H1 (cell line): ENCODE data around the gene RNASEL. TPM values are rescaled to one million over a fixed set of nuclear protein-coding genes. Genes with fewer than 3 reads are reported as not detected.

Experiments
- CTCF ChIA-PET: fragments of 300-600 bp; sonication (Branson Sonifier 250); formaldehyde crosslinking; loops from one replicate; lab custom pipeline; 2021; ENCODE audit not compliant: partially characterized antibody; lab: Charles Lee
- POLR2A ChIA-PET: fragments of 300-600 bp; sonication (Branson Sonifier 250); formaldehyde crosslinking; loops from one replicate; lab custom pipeline; 2021; ENCODE audit warnings: inconsistent platforms; ENCODE audit not compliant: partially characterized antibody; lab: Charles Lee
- DNase-seq, 2 experiments: peaks; one replicate each; pipeline versions ENCODE4 v3.0.0 to v3.0.0-alpha.2; 2010 to 2022; ENCODE audit warnings: low spot score in 2 of 2, low read depth in 1 of 2, mixed read lengths in 1 of 2
- FAIRE-seq: peaks from 2 replicates; lab custom pipeline; 2011; peaks lifted over from hg19 to GRCh38; lab: Jason Lieb, UNC
- H2AFZ ChIP-seq: 2 replicates; pipeline ENCODE4 v1.8.1; 2012; ENCODE audit warnings: low read length, inconsistent platforms
- H2AK5ac ChIP-seq: 2 replicates; pipeline ENCODE4 v1.6.1; 2013; ENCODE audit warnings: low read depth, low read length
- H2BK120ac ChIP-seq: replicated peaks from 2 replicates; pipeline ENCODE3; 2013; ENCODE audit warnings: low read depth, low read length, inconsistent platforms
- H2BK12ac ChIP-seq: 2 replicates; pipeline ENCODE4 v1.6.1; 2013; ENCODE audit warnings: low read depth, low read length
- H2BK15ac ChIP-seq: 2 replicates; pipeline ENCODE4 v1.6.1; 2013; ENCODE audit warnings: low read length
- H2BK20ac ChIP-seq: 2 replicates; pipeline ENCODE4 v1.6.1; 2013; ENCODE audit warnings: low read length
- H2BK5ac ChIP-seq: 2 replicates; pipeline ENCODE4 v1.6.1; 2013; ENCODE audit warnings: low read depth, low read length
- H3K14ac ChIP-seq: 2 replicates; pipeline ENCODE4 v1.6.1; 2013; ENCODE audit warnings: inconsistent platforms; ENCODE audit not compliant: insufficient read length
- H3K18ac ChIP-seq: 2 replicates; pipeline ENCODE4 v1.6.1; 2013; ENCODE audit warnings: low read length; ENCODE audit errors: extremely low read depth
- H3K23ac ChIP-seq: 2 replicates; pipeline ENCODE4 v1.6.1; 2013; ENCODE audit warnings: inconsistent platforms; ENCODE audit not compliant: insufficient read length
- H3K23me2 ChIP-seq: 2 replicates; pipeline ENCODE4 v1.6.1; 2013; ENCODE audit warnings: low read depth, low read length
- H3K27ac ChIP-seq: 2 replicates; pipeline ENCODE4 v1.6.1; 2011; ENCODE audit warnings: low read depth, low read length, inconsistent platforms
- H3K27me3 ChIP-seq, 4 experiments: replicated peaks in 1 of 4; 1 replicate in 1 of 4; 2 replicates in 3 of 4; pipeline versions ENCODE4 v1.6.1 to v1.8.1; 2011 to 2013; ENCODE audit warnings: low read length in 3 of 4, mild to moderate bottlenecking in 3 of 4, inconsistent platforms in 2 of 4, mixed read lengths in 2 of 4, moderate library complexity in 1 of 4; ENCODE audit not compliant: control insufficient read depth in 3 of 4, insufficient read depth in 3 of 4; ENCODE audit errors: extremely low read depth in 1 of 4
- H3K36me3 ChIP-seq, 4 experiments: 2 replicates each; pipeline versions ENCODE4 v1.6.1 to v1.8.1; 2011 to 2013; ENCODE audit warnings: mild to moderate bottlenecking in 4 of 4, low read length in 3 of 4, moderate library complexity in 2 of 4, control low read depth in 1 of 4, inconsistent platforms in 1 of 4; ENCODE audit not compliant: insufficient read depth in 4 of 4, control insufficient read depth in 2 of 4
- H3K4ac ChIP-seq: replicated peaks from 2 replicates; pipeline ENCODE3; 2013; ENCODE audit warnings: low read length, low read depth, mixed read lengths, inconsistent platforms; ENCODE audit not compliant: insufficient read length
- H3K4me1 ChIP-seq, 4 experiments: replicated peaks in 1 of 4; 1 replicate in 1 of 4; 2 replicates in 3 of 4; pipeline versions ENCODE4 v1.6.1 to v1.8.1; 2011 to 2013; ENCODE audit warnings: low read length in 3 of 4, inconsistent platforms in 2 of 4, mixed read lengths in 1 of 4; ENCODE audit not compliant: insufficient read depth in 4 of 4, control insufficient read depth in 3 of 4
- H3K4me2 ChIP-seq, 2 experiments: 2 replicates each; pipeline versions ENCODE4 v1.6.1 to v1.8.1; 2011 to 2013; ENCODE audit warnings: low read depth in 2 of 2, low read length in 2 of 2, control low read depth in 1 of 2, inconsistent platforms in 1 of 2, mild to moderate bottlenecking in 1 of 2; ENCODE audit not compliant: insufficient read depth in 1 of 2
- H3K4me3 ChIP-seq, 4 experiments: fragments of 200-600, 300-600 bp in 1 of 4; sonication (generic), shearing (Covaris generic), sonication (Bioruptor Twin) in 1 of 4; 2 replicates each; pipeline versions ENCODE4 v1.5.1 to v1.8.1; 2011 to 2016; ENCODE audit warnings: low read length in 4 of 4, low read depth in 3 of 4, control low read depth in 2 of 4, inconsistent platforms in 2 of 4, mild to moderate bottlenecking in 2 of 4, mixed read lengths in 1 of 4, moderate library complexity in 1 of 4; ENCODE audit not compliant: insufficient read depth in 2 of 4; ENCODE audit errors: extremely low read depth in 1 of 4
- H3K56ac ChIP-seq: replicated peaks from 2 replicates; pipeline ENCODE3; 2013; ENCODE audit warnings: low read depth, mild to moderate bottlenecking, mixed read lengths, low read length, inconsistent platforms; ENCODE audit not compliant: insufficient read length
- H3K79me1 ChIP-seq: 2 replicates; pipeline ENCODE4 v1.6.1; 2013; ENCODE audit warnings: low read depth, low read length, control low read depth
- H3K79me2 ChIP-seq, 2 experiments: 2 replicates each; pipeline versions ENCODE4 v1.6.1 to v1.8.1; 2012 to 2013; ENCODE audit warnings: low read length in 2 of 2, mild to moderate bottlenecking in 2 of 2, inconsistent platforms in 1 of 2; ENCODE audit not compliant: insufficient read depth in 2 of 2, control insufficient read depth in 1 of 2
- H3K9ac ChIP-seq, 4 experiments: replicated peaks in 1 of 4; 1 replicate in 1 of 4; 2 replicates in 3 of 4; pipeline versions ENCODE4 v1.6.1 to v1.8.1; 2011 to 2013; ENCODE audit warnings: low read depth in 3 of 4, low read length in 3 of 4, control low read depth in 2 of 4, mild to moderate bottlenecking in 2 of 4, moderate library complexity in 2 of 4, inconsistent platforms in 1 of 4; ENCODE audit errors: extremely low read depth in 1 of 4
- H3K9me3 ChIP-seq, 2 experiments: 2 replicates each; pipeline versions ENCODE4 v1.6.1 to v1.8.1; 2012 to 2013; ENCODE audit warnings: mild to moderate bottlenecking in 2 of 2, moderate library complexity in 2 of 2, control low read depth in 1 of 2, inconsistent platforms in 1 of 2, low read depth in 1 of 2, low read length in 1 of 2, mixed read lengths in 1 of 2; ENCODE audit not compliant: insufficient read depth in 2 of 2
- H4K20me1 ChIP-seq, 2 experiments: replicated peaks in 1 of 2; 2 replicates each; pipeline versions ENCODE3 to v1.8.1; 2011 to 2013; ENCODE audit warnings: inconsistent platforms in 2 of 2, low read length in 2 of 2, mild to moderate bottlenecking in 1 of 2; ENCODE audit not compliant: insufficient read depth in 2 of 2, control insufficient read depth in 1 of 2
- H4K5ac ChIP-seq: 2 replicates; pipeline ENCODE4 v1.6.1; 2013; ENCODE audit warnings: low read length, low read depth, mixed read lengths, inconsistent platforms; ENCODE audit not compliant: insufficient read length
- H4K8ac ChIP-seq: 2 replicates; pipeline ENCODE4 v1.8.0; 2013; ENCODE audit warnings: mild to moderate bottlenecking, moderate library complexity, low read length, inconsistent platforms; ENCODE audit not compliant: insufficient read depth; ENCODE audit errors: extremely low read depth
- H4K91ac ChIP-seq: replicated peaks from 2 replicates; pipeline ENCODE3; 2013; ENCODE audit warnings: low read length, mixed read lengths, inconsistent platforms; ENCODE audit not compliant: insufficient read length
- CREB1 ChIP-seq: IDR thresholded peaks from 2 replicates; pipeline ENCODE4 v1.6.1; 2012; ENCODE audit warnings: inconsistent platforms
- FOSL1 ChIP-seq: IDR thresholded peaks from 2 replicates; pipeline ENCODE4 v1.6.1; 2011; ENCODE audit warnings: mild to moderate bottlenecking, low read depth, low read length, moderate library complexity; ENCODE audit not compliant: insufficient read depth
- HDAC2 ChIP-seq, 2 experiments: fragments of 300-600 bp in 1 of 2; sonication (generic) in 1 of 2; IDR thresholded peaks; 2 replicates each; pipeline ENCODE4 v1.6.1; 2011 to 2012; ENCODE audit warnings: low read depth in 2 of 2, low read length in 2 of 2, mild to moderate bottlenecking in 2 of 2, moderate library complexity in 2 of 2, borderline replicate concordance in 1 of 2, inconsistent platforms in 1 of 2
- KDM4A ChIP-seq: IDR thresholded peaks from one replicate; pipeline ENCODE4 v1.7.1; 2012; ENCODE audit warnings: low read depth, mild to moderate bottlenecking, moderate library complexity, low read length, inconsistent platforms; ENCODE audit not compliant: severe bottlenecking
- RNF2 ChIP-seq: fragments of 200-900, 300-1000 bp; sonication (generic); IDR thresholded peaks from 2 replicates; pipeline ENCODE4 v1.7.1; 2016; ENCODE audit warnings: borderline replicate concordance, low read depth, mild to moderate bottlenecking, antibody characterized with exemption, low read length; ENCODE audit not compliant: poor library complexity, severe bottlenecking; ENCODE audit errors: missing control alignments
- RXRA ChIP-seq: IDR thresholded peaks from 2 replicates; pipeline ENCODE4 v1.6.1; 2011; ENCODE audit warnings: low read depth, mild to moderate bottlenecking, low read length, moderate library complexity; ENCODE audit not compliant: insufficient read depth
- TAF7 ChIP-seq: optimal IDR thresholded peaks from 2 replicates; pipeline ENCODE3; 2011; ENCODE audit warnings: low read depth, mild to moderate bottlenecking, inconsistent platforms, low read length, moderate library complexity, borderline replicate concordance
- TCF12 ChIP-seq: IDR thresholded peaks from 2 replicates; pipeline ENCODE4 v1.6.1; 2011; ENCODE audit warnings: low read depth, mild to moderate bottlenecking, low read length
- ZNF274 ChIP-seq: IDR thresholded peaks from 2 replicates; pipeline ENCODE4 v1.7.0; 2012; ENCODE audit warnings: low read length, borderline replicate concordance; ENCODE audit errors: extremely low read depth
- whole genome bisulfite sequencing, 2 experiments: shearing (Covaris generic) in 1 of 2; methylation state at CpG; one replicate each; pipeline versions ENCODE4 v1.1.6 to v1.1.7; 2013 to 2015; ENCODE audit warnings: low lambda C conversion rate in 2 of 2, mixed read lengths in 2 of 2, inconsistent platforms in 1 of 2, low coverage in 1 of 2, missing lambda C conversion rate in 1 of 2; ENCODE audit not compliant: insufficient replicate concordance in 2 of 2, insufficient coverage in 1 of 2, insufficient read length in 1 of 2; ENCODE audit errors: extremely low coverage in 1 of 2, missing lambda C conversion rate in 1 of 2; 5-methylcytosine and 5-hydroxymethylcytosine counted together
- polyA plus RNA-seq, 7 experiments: library from polyadenylated mRNA; depleted of rRNA in 3 of 7; stranded (reverse) in 5 of 7; unstranded in 2 of 7; fragments of >200 nt in 5 of 7; fragments of 200-250 nt in 2 of 7; gene quantifications; 1 replicate in 5 of 7; 2 replicates in 1 of 7; 4 replicates in 1 of 7; pipeline versions ENCODE4 v1.2.1 to v1.2.3, GENCODE V29; 2011 to 2013; ENCODE audit warnings: missing spikeins in 2 of 7, mixed read lengths in 2 of 7
- total RNA-seq: library from RNA; stranded (reverse); fragmentation: NEBNext Ultra II Directional; extraction: Animal tissue kit (Norgen Biotek cat#: 25700); gene quantifications from 2 replicates; pipeline ENCODE4 v1.2.1, GENCODE V29; 2021
- TF ChIP-seq, protein P1 (sequence below): IDR thresholded peaks from 2 replicates; pipeline ENCODE4 v1.6.1; 2012; ENCODE audit warnings: inconsistent platforms

RNASEL gene
- total and polyA plus RNA-seq, 2 of the 8 experiments (the other 6 are each of a cell fraction or from before 2014, with no cell fraction given): 0.39 to 0.78 TPM

DNA sequence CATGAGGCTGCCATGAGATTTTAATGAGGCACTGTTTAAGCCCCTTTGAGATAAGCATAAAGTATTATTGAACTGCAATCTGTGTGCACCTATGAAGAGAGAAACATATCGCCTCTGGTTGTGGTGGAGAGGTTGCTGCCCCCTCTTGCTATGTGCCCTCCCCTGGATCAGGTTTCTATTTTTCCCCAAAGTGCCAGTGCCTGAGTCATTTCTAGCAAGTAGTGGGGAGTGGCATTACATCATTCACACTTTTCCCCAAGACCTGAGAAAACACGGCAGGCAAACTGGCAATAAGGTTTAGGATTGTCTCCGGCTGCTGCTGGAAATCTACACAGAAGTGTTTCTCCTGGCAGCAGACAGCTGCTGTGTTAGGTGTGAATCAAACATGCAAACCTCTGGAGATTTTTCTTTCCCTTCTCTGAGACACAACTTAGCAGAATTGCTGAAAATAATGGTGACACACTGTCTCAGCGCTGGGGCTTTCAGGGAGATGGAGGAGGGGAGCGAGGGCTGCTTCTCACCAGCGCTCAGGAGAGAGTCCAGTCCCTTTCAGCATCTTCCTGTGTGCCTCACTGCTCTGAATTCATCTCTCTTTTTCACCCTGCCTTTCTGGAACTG, 28.8 kb upstream of the RNASEL start:
- H2BK120ac ChIP-seq: no peak overlapping the region
- no peak overlapping the region for H3K4me3 ChIP-seq
- no peaks in the 10 kb centered on the region for H3K79me2 ChIP-seq
- H3K4ac ChIP-seq: no peak overlapping the region
- 0 out of 2 replicates have a peak overlapping the region, but pooled peaks have one; percentile 8 for H2BK15ac ChIP-seq
- no peak overlapping the region for H4K8ac ChIP-seq
- no peaks in the 10 kb centered on the region for H4K20me1 ChIP-seq
- H3K23me2 ChIP-seq: peaks cover 11% of the 10 kb centered on the region
- H3K14ac ChIP-seq: no peak overlapping the region
- H2BK12ac ChIP-seq: peak overlapping the region; percentile 56; the same call in 1 of the 2 replicates
- H3K79me1 ChIP-seq: no peaks in the 10 kb centered on the region
- ChIA-PET CTCF (interaction anchor here (1.7 to 37.1 kb wide), 3 partner anchors 8 to 173 kb away, joined by 6 to 1131 read pairs (median 23); partner anchors contain the start of gene NPL), POLR2A (interaction anchor here (1.8 to 11.9 kb wide), 3 partner anchors 13 to 165 kb away, joined by 6 to 231 read pairs (median 107); partner anchors contain the start of gene RGS16)
- no peak overlapping the region for H3K56ac ChIP-seq
- peaks cover 13 to 37% (median 21%) of the 10 kb centered on the region in 4 experiments for H3K4me1 ChIP-seq
- peaks cover 0 to 24% (median 9%) of the 10 kb centered on the region in 4 experiments; a peak in 6 of 7 replicates for H3K27me3 ChIP-seq
- no peak for DNase-seq
- H2BK5ac ChIP-seq: no peak overlapping the region
- FAIRE-seq: no peak
- no peaks in the 10 kb centered on the region for H3K36me3 ChIP-seq
- 63% methylated on average over 6 of the region's 6 CpGs; no CpG with 5 or more reads in 1 of the 2 experiments for WGBS, 2 experiments
- no peak overlapping the region for H2AK5ac ChIP-seq
- H2AFZ ChIP-seq: no peak overlapping the region
- no peak overlapping the region for H3K23ac ChIP-seq
- no peak overlapping the region for H3K18ac ChIP-seq
- no peak overlapping the region for H2BK20ac ChIP-seq
- peak overlapping the region in 1 of 2 experiments; percentile 17; a peak in 1 of 4 replicates for H3K4me2 ChIP-seq
- H4K91ac ChIP-seq: no peak overlapping the region
- no peak overlapping the region for H4K5ac ChIP-seq
- no peaks in the 10 kb centered on the region for H3K9me3 ChIP-seq
- H3K9ac ChIP-seq: peak overlapping the region in 2 of 4 experiments; percentile 10 to 29; a peak in 2 of 7 replicates
- H3K27ac ChIP-seq: no peak overlapping the region
- TF ChIP-seq TAF7 (no peak), ZNF274 (no peak), TCF12 (no peak), RNF2 (no peak), FOSL1 (no peak), HDAC2 (IDR thresholded peaks at IDR 0.05; ENCODE audit: borderline replicate concordance in 1 of 2, low read depth in 2 of 2, low read length in 2 of 2) (no peak), RXRA (no peak), CREB1 (no peak), KDM4A (no peak)
- TF ChIP-seq, protein P1, sequence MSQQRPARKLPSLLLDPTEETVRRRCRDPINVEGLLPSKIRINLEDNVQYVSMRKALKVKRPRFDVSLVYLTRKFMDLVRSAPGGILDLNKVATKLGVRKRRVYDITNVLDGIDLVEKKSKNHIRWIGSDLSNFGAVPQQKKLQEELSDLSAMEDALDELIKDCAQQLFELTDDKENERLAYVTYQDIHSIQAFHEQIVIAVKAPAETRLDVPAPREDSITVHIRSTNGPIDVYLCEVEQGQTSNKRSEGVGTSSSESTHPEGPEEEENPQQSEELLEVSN: no peak
